CD4-positive, alpha-beta T cell (primary cell): Measurements from ENCODE around the gene CREB3L1. TPM values are rescaled to one million over a fixed set of nuclear protein-coding genes. Genes with fewer than 3 reads are reported as not detected.

ENCODE experiments used
- ATAC-seq: fragments of 200-7000 bp; cut with Tn5 transposase; one replicate; pipeline ENCODE4 v1.10.0; 2022; ENCODE audit warnings: mild to moderate bottlenecking; ENCODE audit not compliant: poor library complexity
- CTCF ChIA-PET: fragments of 350-600 bp; sonication (Branson Sonifier 250); formaldehyde crosslinking; loops from one replicate; lab custom pipeline; 2021; ENCODE audit warnings: antibody characterized with exemption, inconsistent platforms; lab: Charles Lee
- POLR2A ChIA-PET: fragments of 350-600 bp; sonication (Branson Sonifier 250); formaldehyde crosslinking; loops from one replicate; lab custom pipeline; 2021; ENCODE audit warnings: antibody characterized with exemption, inconsistent platforms; lab: Charles Lee
- DNase-seq, 14 experiments: peaks; one replicate each; pipeline ENCODE4 v3.0.0-alpha.2; 2013 to 2020; ENCODE audit warnings: mixed read lengths in 2 of 14
- H3K27ac ChIP-seq, 2 donors: one replicate each; pipeline versions ENCODE4 v1.5.1 to v1.7.0; 2013; ENCODE audit warnings: low read length in 2 of 2, low read depth in 1 of 2, mild to moderate bottlenecking in 1 of 2
- H3K27me3 ChIP-seq, 2 experiments: 1 replicate in 1 of 2; 2 replicates in 1 of 2; pipeline versions ENCODE4 v1.6.1 to v1.7.0; 2013; ENCODE audit warnings: low read length in 2 of 2, control low read depth in 1 of 2, mild to moderate bottlenecking in 1 of 2, moderate library complexity in 1 of 2; ENCODE audit not compliant: insufficient read depth in 2 of 2, control insufficient read depth in 1 of 2
- H3K36me3 ChIP-seq: one replicate; pipeline ENCODE4 v1.6.1; 2013; ENCODE audit warnings: low read length, control low read depth; ENCODE audit not compliant: insufficient read depth
- H3K4me1 ChIP-seq: one replicate; pipeline ENCODE4 v1.6.1; 2013; ENCODE audit warnings: low read length, control low read depth; ENCODE audit not compliant: insufficient read depth
- H3K4me3 ChIP-seq: one replicate; pipeline ENCODE4 v1.5.1; 2013; ENCODE audit warnings: mild to moderate bottlenecking, low read length, moderate library complexity
- H3K9me3 ChIP-seq, 2 experiments: 1 replicate in 1 of 2; 2 replicates in 1 of 2; pipeline versions ENCODE4 v1.6.1 to v1.7.0; 2013; ENCODE audit warnings: low read length in 2 of 2, mild to moderate bottlenecking in 2 of 2, control low read depth in 1 of 2, moderate library complexity in 1 of 2; ENCODE audit not compliant: control insufficient read depth in 1 of 2, insufficient read depth in 1 of 2
- H3K27ac Mint-ChIP-seq: one replicate; pipeline ENCODE4 v1.8.0; 2020; ENCODE audit warnings: mixed read lengths
- H3K27me3 Mint-ChIP-seq: one replicate; pipeline ENCODE4 v1.8.0; 2021; ENCODE audit warnings: mixed read lengths
- H3K36me3 Mint-ChIP-seq: one replicate; pipeline ENCODE4 v1.8.0; 2021; ENCODE audit warnings: low read depth, mixed read lengths
- H3K4me1 Mint-ChIP-seq: one replicate; pipeline ENCODE4 v1.8.0; 2021; ENCODE audit warnings: low read depth, mixed read lengths
- H3K4me3 Mint-ChIP-seq: one replicate; pipeline ENCODE4 v1.8.0; 2020; ENCODE audit warnings: mild to moderate bottlenecking, mixed read lengths
- H3K9me3 Mint-ChIP-seq: one replicate; pipeline ENCODE4 v1.8.0; 2020; ENCODE audit warnings: mixed read lengths
- intact Hi-C, 2 experiments: fragments of 100-400 bp; cut with DNase I in 1 of 2; cut with micrococcal nuclease in 1 of 2; formaldehyde crosslinking; loops; one replicate each; pipeline versions ENCODE4 v1.15.1 to v1.9.0; 2023 to 2025; cut with DNase I, micrococcal nuclease
- total RNA-seq, 174 experiments: library from RNA in 2 of 174; stranded (reverse) in 2 of 174; gene quantifications; one replicate each; pipeline ENCODE4 v1.2.3 and lab custom pipeline; 2021 to 2026
- TF ChIP-seq, protein P1 (sequence below): fragments of 200-600 bp; IDR thresholded peaks from one replicate; pipeline ENCODE4 v1.8.0; 2022; ENCODE audit warnings: antibody characterized with exemption, mild to moderate bottlenecking

Gene CREB3L1
- total RNA-seq, 2 experiments from 2014 or later = not detected

DNA sequence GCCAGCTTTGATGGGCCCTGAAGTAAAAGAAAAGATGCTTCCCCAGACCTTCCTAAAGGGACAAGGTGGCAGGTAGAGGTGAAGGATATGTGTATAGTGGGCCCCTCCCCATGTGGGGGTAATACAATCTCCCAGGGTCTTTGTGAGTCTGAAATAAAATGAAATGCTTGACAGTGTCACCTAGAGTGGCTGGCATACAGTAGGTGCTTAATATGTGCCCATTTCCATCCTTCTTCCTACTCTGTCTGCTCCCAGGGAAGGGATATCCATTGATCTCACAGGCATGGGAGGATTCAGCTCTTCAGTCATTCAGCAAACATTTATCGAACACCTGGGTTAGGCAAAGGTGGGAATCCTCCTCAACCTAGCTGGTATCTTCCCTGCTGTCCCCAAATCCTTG, 6.1 kb upstream of the CREB3L1 start:
- peaks cover 5% of the 10 kb centered on the region for H3K4me1 Mint-ChIP-seq
- no peaks in the 10 kb centered on the region for H3K36me3 Mint-ChIP-seq
- ChIA-PET CTCF (no interaction called here), POLR2A (no interaction called here)
- Histone ChIP-seq H3K9me3 (no peaks in the 10 kb centered on the region), H3K27me3 (peaks cover 6 to 9% of the 10 kb centered on the region in 2 experiments), H3K4me3 (no peak overlapping the region), H3K4me1 (no peaks in the 10 kb centered on the region), H3K36me3 (no peaks in the 10 kb centered on the region), H3K27ac (no peak overlapping the region)
- H3K4me3 Mint-ChIP-seq = no peak overlapping the region
- ATAC-seq (no peak), DNase-seq (no peak)
- no peaks in the 10 kb centered on the region for H3K9me3 Mint-ChIP-seq
- TF ChIP-seq, protein P1, sequence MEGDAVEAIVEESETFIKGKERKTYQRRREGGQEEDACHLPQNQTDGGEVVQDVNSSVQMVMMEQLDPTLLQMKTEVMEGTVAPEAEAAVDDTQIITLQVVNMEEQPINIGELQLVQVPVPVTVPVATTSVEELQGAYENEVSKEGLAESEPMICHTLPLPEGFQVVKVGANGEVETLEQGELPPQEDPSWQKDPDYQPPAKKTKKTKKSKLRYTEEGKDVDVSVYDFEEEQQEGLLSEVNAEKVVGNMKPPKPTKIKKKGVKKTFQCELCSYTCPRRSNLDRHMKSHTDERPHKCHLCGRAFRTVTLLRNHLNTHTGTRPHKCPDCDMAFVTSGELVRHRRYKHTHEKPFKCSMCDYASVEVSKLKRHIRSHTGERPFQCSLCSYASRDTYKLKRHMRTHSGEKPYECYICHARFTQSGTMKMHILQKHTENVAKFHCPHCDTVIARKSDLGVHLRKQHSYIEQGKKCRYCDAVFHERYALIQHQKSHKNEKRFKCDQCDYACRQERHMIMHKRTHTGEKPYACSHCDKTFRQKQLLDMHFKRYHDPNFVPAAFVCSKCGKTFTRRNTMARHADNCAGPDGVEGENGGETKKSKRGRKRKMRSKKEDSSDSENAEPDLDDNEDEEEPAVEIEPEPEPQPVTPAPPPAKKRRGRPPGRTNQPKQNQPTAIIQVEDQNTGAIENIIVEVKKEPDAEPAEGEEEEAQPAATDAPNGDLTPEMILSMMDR = no peak
- H3K27ac Mint-ChIP-seq = no peak overlapping the region
- peaks cover 21% of the 10 kb centered on the region for H3K27me3 Mint-ChIP-seq
- intact Hi-C loops = no loop called here

DNA sequence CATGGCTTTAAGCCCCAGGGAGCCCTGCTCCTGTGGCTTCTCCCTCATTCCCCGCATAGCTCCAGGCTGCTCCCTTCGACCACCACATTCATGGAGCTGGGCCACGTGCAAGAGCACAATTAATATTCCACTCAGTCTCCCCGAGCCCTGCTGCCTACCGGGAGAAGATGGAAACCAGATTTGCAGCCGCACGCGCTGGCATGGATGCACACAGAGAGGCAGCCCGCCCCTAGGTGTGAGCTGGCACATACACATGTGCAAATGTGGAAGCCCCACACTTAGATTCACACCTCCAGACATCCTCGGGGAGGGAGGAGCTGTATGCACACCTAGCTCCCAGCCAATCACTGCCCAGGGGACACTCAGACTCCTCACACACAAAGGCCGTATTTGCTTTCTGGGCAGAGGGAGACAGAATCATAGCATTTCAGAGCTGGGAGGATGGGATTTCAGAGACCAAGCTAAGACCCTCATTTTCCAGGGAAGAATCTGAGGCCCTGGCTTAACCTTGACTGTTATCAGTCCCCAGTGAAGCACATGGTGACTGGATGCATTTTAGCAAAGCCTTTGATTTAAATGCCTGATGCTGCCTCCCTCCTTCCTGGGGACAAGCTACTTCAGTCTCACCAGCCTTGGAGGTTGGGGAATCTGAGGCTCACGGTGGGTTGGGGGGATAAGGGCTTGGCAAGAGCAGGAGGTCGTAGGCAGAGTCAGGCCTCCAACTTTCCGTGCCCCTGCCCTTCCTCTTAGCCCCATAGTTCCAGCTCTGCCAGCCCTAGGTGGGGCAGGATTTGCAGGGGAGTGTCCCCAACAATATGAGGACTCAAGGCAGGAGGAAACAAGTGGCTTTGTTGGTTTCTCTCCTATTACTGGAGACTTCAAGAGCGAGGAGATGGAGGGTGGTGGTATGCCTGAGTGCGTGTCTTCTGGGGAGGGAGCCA, 5.3 kb upstream of the CREB3L1 start:
- Histone ChIP-seq H3K4me3 (no peak overlapping the region), H3K27ac (no peak overlapping the region), H3K4me1 (no peaks in the 10 kb centered on the region), H3K9me3 (no peaks in the 10 kb centered on the region), H3K36me3 (no peaks in the 10 kb centered on the region), H3K27me3 (peaks cover 13 to 16% of the 10 kb centered on the region in 2 experiments)
- no peaks in the 10 kb centered on the region for H3K9me3 Mint-ChIP-seq
- no peak for DNase-seq
- peaks cover 27% of the 10 kb centered on the region for H3K27me3 Mint-ChIP-seq
- H3K36me3 Mint-ChIP-seq = no peaks in the 10 kb centered on the region
- H3K4me1 Mint-ChIP-seq = peaks cover 6% of the 10 kb centered on the region
- H3K27ac Mint-ChIP-seq = no peak overlapping the region
- TF ChIP-seq, protein P1 = no peak
- POLR2A ChIA-PET = no interaction called here
- CTCF ChIA-PET = no interaction called here
- intact Hi-C loops = no loop called here
- ATAC-seq = no peak
- H3K4me3 Mint-ChIP-seq = no peak overlapping the region

DNA sequence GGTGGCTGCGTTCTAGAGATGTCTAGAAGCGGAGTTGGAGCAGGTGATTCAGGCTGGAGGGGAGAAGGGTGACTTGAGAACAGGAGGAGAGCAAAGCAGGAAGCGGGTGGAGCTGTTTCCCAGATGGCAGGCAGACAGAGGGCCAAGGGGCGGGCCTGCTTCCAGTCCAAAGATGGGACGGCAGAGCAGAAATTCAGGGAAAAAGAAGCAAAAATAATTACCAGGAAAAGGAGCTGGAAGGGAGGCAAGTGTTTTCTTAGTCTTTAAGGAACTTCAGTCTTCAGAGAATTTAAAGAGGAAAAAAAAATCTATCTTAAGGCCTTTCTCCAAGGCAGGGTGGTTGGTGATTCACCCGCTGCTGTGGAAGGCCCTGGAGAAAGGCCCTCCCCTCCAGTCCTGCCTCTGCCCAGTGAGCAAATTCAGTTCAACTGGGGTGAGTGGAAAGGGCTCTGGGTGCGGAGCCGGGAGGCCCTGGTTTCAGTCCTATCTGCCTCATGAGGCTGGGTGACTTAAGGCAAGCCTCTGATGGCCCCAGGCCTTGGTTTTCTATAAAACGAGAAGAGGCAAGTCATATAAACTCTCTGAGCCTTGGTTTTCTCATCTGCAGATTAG, 4.5 kb upstream of the CREB3L1 start:
- POLR2A ChIA-PET = interaction anchor here (1.0 kb wide), 1 partner anchor 145 kb away, joined by 3 read pairs; no protein-coding TSS in a partner anchor

More for the DNA sequence above, 4.5 kb upstream of the CREB3L1 start:
- peaks cover 7% of the 10 kb centered on the region for H3K4me1 ChIP-seq
- Mint-ChIP-seq H3K9me3 (no peaks in the 10 kb centered on the region), H3K27ac (no peak overlapping the region), H3K4me3 (no peak overlapping the region), H3K36me3 (no peaks in the 10 kb centered on the region), H3K4me1 (peaks cover 10% of the 10 kb centered on the region), H3K27me3 (peaks cover 30% of the 10 kb centered on the region)
- no peak overlapping the region for H3K4me3 ChIP-seq
- intact Hi-C loops = no loop called here
- no peaks in the 10 kb centered on the region for H3K36me3 ChIP-seq
- H3K9me3 ChIP-seq = peaks cover 0 to under 1% of the 10 kb centered on the region in 2 experiments
- no peak overlapping the region for H3K27ac ChIP-seq
- TF ChIP-seq, protein P1 = no peak
- peaks cover 19 to 23% of the 10 kb centered on the region in 2 experiments for H3K27me3 ChIP-seq
- DNase-seq (no peak), ATAC-seq (no peak)
- CTCF ChIA-PET = no interaction called here
